WERI-Rb-1 (cell line): ENCODE results near the gene TRERF1.
"Not testable (repeated sequence)": the region's sequence is repeated elsewhere in the genome, so short reads cannot be mapped to it uniquely, and the experiment has no call there.

ENCODE experiments used
- DNase-seq: peaks from one replicate; pipeline ENCODE4 v3.0.0-alpha.2; 2020
- H3K27ac ChIP-seq: fragments of 250-450 bp; sonication (Bioruptor Pico); 2 replicates; pipeline ENCODE4 v1.5.1; 2020; ENCODE audit warnings: mild to moderate bottlenecking, moderate library complexity
- H3K27me3 ChIP-seq: fragments of 250-450 bp; sonication (Bioruptor Pico); 2 replicates; pipeline ENCODE4 v1.5.1; 2021; ENCODE audit warnings: mild to moderate bottlenecking, low read depth, moderate library complexity; ENCODE audit not compliant: insufficient read depth, severe bottlenecking
- H3K36me3 ChIP-seq: fragments of 250-450 bp; sonication (Bioruptor Pico); 2 replicates; pipeline ENCODE4 v1.5.1; 2020; ENCODE audit warnings: mild to moderate bottlenecking, moderate library complexity
- H3K4me3 ChIP-seq: 2 replicates; pipeline ENCODE4 v1.5.1; 2011; ENCODE audit warnings: low read depth, mild to moderate bottlenecking, control low read depth, low read length
- H3K9me3 ChIP-seq: fragments of 250-450 bp; sonication (Bioruptor Pico); 2 replicates; pipeline ENCODE4 v1.5.1; 2021; ENCODE audit warnings: mild to moderate bottlenecking, moderate library complexity; ENCODE audit not compliant: severe bottlenecking
- TF ChIP-seq, protein P1 (sequence below): IDR thresholded peaks from 2 replicates; pipeline ENCODE4 v1.5.1; 2011; ENCODE audit warnings: low read depth, mild to moderate bottlenecking, control low read depth, inconsistent platforms, low read length

Gene TRERF1

DNA sequence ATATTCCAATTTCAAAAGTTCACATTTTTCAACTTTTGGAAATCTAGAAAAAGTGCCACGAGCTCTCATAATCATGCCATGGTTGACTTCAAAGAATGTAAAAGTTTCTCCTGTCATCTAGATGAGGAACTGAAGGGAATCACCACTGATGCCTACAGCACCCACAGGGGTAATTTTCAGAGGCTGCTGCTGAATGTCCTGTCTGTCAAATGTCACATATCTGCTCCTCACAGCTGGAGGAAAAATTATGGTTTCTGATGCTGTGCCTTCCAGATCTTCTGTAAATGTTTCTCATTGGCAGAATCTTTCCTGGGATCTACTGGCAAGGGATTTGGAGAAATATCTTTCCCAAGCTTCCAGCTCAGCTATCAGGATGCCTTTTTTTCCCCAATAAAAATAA lies 32.5 kb upstream of the TRERF1 start:
- H3K36me3 ChIP-seq: no peaks in the 10 kb centered on the region
- DNase-seq: no peak
- no peaks in the 10 kb centered on the region for H3K9me3 ChIP-seq
- no peaks in the 10 kb centered on the region for H3K27me3 ChIP-seq
- H3K27ac ChIP-seq: no peak overlapping the region
- no peak overlapping the region for H3K4me3 ChIP-seq
- TF ChIP-seq, protein P1, sequence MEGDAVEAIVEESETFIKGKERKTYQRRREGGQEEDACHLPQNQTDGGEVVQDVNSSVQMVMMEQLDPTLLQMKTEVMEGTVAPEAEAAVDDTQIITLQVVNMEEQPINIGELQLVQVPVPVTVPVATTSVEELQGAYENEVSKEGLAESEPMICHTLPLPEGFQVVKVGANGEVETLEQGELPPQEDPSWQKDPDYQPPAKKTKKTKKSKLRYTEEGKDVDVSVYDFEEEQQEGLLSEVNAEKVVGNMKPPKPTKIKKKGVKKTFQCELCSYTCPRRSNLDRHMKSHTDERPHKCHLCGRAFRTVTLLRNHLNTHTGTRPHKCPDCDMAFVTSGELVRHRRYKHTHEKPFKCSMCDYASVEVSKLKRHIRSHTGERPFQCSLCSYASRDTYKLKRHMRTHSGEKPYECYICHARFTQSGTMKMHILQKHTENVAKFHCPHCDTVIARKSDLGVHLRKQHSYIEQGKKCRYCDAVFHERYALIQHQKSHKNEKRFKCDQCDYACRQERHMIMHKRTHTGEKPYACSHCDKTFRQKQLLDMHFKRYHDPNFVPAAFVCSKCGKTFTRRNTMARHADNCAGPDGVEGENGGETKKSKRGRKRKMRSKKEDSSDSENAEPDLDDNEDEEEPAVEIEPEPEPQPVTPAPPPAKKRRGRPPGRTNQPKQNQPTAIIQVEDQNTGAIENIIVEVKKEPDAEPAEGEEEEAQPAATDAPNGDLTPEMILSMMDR: no peak

GRCh38 chr6:42482174-42482573 lies 30.4 kb upstream of the TRERF1 start:
- H3K27ac ChIP-seq: no peak overlapping the region
- H3K36me3 ChIP-seq: no peaks in the 10 kb centered on the region
- no peak for DNase-seq
- no peaks in the 10 kb centered on the region for H3K9me3 ChIP-seq
- no peaks in the 10 kb centered on the region for H3K27me3 ChIP-seq
- no peak overlapping the region for H3K4me3 ChIP-seq
- TF ChIP-seq, protein P1: no peak

DNA sequence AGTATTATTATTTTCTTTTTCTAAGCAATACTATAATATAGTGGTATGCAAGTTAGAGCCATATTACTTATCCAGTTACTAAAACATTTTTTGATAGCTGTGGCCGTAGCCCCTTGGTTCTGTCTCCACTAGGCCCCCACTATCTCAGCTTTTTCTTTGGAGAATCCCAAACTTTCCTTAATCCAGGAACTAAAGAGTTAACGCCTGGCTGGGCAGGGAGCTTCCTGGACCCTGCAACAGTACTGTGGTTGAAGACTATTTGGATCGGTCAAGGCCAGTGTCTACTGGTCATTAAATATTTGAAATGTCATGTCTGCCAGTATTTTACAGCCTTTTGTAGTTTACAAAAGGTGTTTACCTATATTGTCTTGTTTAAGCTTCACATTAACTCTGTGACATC lies 20.0 kb upstream of the TRERF1 start:
- TF ChIP-seq, protein P1: no peak
- H3K4me3 ChIP-seq: no peak overlapping the region
- DNase-seq: no peak
- no peaks in the 10 kb centered on the region for H3K36me3 ChIP-seq
- H3K27me3 ChIP-seq: no peaks in the 10 kb centered on the region
- H3K27ac ChIP-seq: no peak overlapping the region
- H3K9me3 ChIP-seq: peaks cover 8% of the 10 kb centered on the region

- no peaks in the 10 kb centered on the region for H3K36me3 ChIP-seq
- DNase-seq: no peak
- TF ChIP-seq, protein P1: no peak
- peaks cover 8% of the 10 kb centered on the region for H3K9me3 ChIP-seq
- H3K27me3 ChIP-seq: no peaks in the 10 kb centered on the region
- H3K4me3 ChIP-seq: no peak overlapping the region
- H3K27ac ChIP-seq: no peak overlapping the region
Observed at GRCh38 chr6:42471142-42471541, 19.4 kb upstream of the TRERF1 start.

GRCh38 chr6:42468273-42468672 lies 16.5 kb upstream of the TRERF1 start:
- Histone ChIP-seq H3K36me3 (no peaks in the 10 kb centered on the region), H3K9me3 (peaks cover 13% of the 10 kb centered on the region), H3K4me3 (no peak overlapping the region), H3K27ac (no peak overlapping the region), H3K27me3 (no peaks in the 10 kb centered on the region)
- no peak for DNase-seq
- TF ChIP-seq, protein P1: no peak

DNA sequence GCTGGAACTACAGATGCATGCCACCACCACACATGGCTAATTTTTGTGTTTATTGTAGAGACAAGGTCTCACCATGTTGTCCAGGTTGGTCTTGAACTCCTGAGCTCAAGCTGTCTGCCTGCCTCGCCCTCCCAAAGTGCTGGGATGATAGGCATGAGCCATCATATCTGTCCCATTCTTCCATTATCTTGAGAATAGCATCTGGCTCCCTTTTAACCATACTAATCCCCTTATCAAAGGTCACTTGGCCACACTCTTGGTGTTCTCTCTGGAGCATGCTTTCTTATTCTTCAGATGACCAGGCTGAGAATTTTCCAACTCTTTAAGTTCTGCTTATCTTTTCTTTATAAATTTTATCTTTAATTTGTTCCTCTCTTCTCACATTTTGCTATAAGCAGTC lies 15.9 kb upstream of the TRERF1 start:
- no peak for DNase-seq
- Histone ChIP-seq H3K9me3 (peaks cover 13% of the 10 kb centered on the region), H3K27ac (no peak overlapping the region), H3K4me3 (no peak overlapping the region), H3K36me3 (no peaks in the 10 kb centered on the region), H3K27me3 (no peaks in the 10 kb centered on the region)
- TF ChIP-seq, protein P1: no peak

DNA sequence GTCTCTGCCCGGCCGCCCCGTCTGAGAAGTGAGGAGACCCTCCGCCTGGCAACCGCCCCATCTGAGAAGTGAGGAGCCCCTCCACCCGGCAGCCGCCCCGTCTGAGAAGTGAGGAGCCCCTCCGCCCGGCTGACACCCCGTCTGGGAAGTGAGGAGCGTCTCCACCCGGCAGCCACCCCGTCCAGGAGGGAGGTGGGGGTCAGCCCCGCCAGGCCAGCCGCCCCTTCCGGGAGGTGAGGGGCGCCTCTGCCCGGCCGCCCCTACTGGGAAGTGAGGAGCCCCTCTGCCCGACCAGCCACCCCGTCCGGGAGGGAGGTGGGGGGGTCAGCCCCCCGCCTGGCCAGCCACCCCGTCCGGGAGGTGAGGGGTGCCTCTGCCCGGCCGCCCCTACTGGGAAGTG lies 14.7 kb upstream of the TRERF1 start:
- H3K27ac ChIP-seq, H3K4me3 ChIP-seq, H3K27me3 ChIP-seq, DNase-seq, H3K36me3 ChIP-seq: not testable (repeated sequence)
- peaks cover 13% of the 10 kb centered on the region for H3K9me3 ChIP-seq
